ENCODE results near the gene RXRG. TPM values are rescaled to one million over a fixed set of nuclear protein-coding genes. Genes with fewer than 3 reads are reported as not detected.

Gene RXRG
- polyA plus RNA-seq, 1 of the 3 experiments (the other 2 are of a cell fraction), result not detected

DNA sequence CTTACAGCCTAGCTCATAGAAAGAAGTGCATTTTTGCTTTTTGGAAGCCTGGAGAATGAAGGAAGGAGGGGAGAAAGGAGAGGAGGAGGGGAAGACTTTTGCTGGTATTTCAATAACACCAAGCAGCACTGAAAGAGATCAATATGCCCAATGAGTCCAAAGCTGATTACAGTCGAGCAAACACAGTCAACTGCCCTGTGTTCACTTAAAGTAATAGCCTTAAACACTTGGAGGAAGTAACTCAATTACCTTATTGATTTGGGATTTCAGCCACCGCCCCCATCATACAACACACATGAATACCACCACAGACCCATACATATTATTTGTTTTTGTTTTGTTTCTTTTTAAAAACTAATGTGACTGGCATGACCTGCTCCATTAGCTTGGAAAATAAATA is 23.3 kb upstream of the RXRG start:
- 15% methylated on average over 2 of the region's 2 CpGs for WGBS (ENCODE audit: low lambda C conversion rate)

DNA sequence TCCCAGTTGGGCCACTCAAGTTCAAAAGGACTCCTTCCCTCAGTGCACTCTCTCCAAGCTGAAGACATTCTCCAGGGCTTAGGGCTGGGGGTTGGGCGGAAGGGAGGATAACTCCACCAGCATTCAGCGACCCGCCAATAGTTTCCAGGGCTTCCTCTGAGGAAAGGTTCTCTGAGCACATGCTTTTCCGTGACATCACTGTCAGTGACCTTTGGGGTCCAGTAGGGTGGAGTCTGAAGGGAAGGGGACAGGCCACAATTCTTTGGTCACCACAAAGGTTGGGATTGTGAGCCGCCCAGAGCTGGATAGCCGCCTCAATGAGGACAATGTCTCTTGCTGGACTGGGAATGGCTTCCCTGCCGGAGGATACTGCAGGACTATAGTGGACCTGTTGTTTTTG is 22.8 kb upstream of the RXRG start:
- no peaks in the 10 kb centered on the region for H3K9me3 ChIP-seq
- H3K27ac ChIP-seq (ENCODE audit: low read depth in 2 of 2, low read length in 1 of 2), result no peak overlapping the region
- no peak overlapping the region for H2AFZ ChIP-seq (ENCODE audit: low read depth)
- ChIA-PET POLR2A (no interaction called here), CTCF (interaction anchor here (0.5 to 0.7 kb wide), 2 partner anchors 13 to 481 kb away, joined by 3 read pairs; no protein-coding TSS in a partner anchor)
- H3K9me2 ChIP-seq, result no peaks in the 10 kb centered on the region
- H3K4me3 ChIP-seq (ENCODE audit: low read depth in 2 of 2, low read length in 1 of 2), result no peak overlapping the region
- no peaks in the 10 kb centered on the region for H3K36me3 ChIP-seq (replicated peaks in 1 of 2; ENCODE audit: control insufficient read depth in 1 of 2, insufficient read depth in 2 of 2, low read length in 1 of 2)
- H4K20me1 ChIP-seq (ENCODE audit: insufficient read depth), result no peaks in the 10 kb centered on the region
- no peak for DNase-seq
- no peak for TF ChIP-seq EZH2phosphoT487 (IDR thresholded peaks at IDR 0.05; ENCODE audit: borderline replicate concordance, low read depth)
- TF ChIP-seq RXRA (IDR thresholded peaks at IDR 0.05; ENCODE audit: borderline replicate concordance, low read depth), result no peak
- TF ChIP-seq JUND (IDR thresholded peaks at IDR 0.05), result no peak
- TF ChIP-seq POLR2AphosphoS5 (IDR thresholded peaks at IDR 0.05; ENCODE audit: low read depth, low read length), result no peak
- no peak for TF ChIP-seq ELF1 (IDR thresholded peaks at IDR 0.05)
- no peak for TF ChIP-seq PBX3 (IDR thresholded peaks at IDR 0.05)
- TF ChIP-seq USF2 (IDR thresholded peaks at IDR 0.05; ENCODE audit: borderline replicate concordance, low read depth, low read length), result no peak
- TF ChIP-seq FOSL2 (IDR thresholded peaks at IDR 0.05; ENCODE audit: borderline replicate concordance, low read depth), result no peak
- no peak for TF ChIP-seq CHD2 (IDR thresholded peaks at IDR 0.05; ENCODE audit: low read length, partially characterized antibody)
- no peak for TF ChIP-seq SIN3A (IDR thresholded peaks at IDR 0.05; ENCODE audit: borderline replicate concordance, low read depth, low read length)
- no peak for TF ChIP-seq RFX5 (IDR thresholded peaks at IDR 0.05; ENCODE audit: low read length)
- H3K4me2 ChIP-seq, result no peak overlapping the region
- no peaks in the 10 kb centered on the region for H3F3A ChIP-seq (replicated peaks; ENCODE audit: insufficient read depth)
- H3K9ac ChIP-seq, result no peak overlapping the region
- no peaks in the 10 kb centered on the region for H3K4me1 ChIP-seq (ENCODE audit: control insufficient read depth in 1 of 2, insufficient read depth in 2 of 2, low read depth in 1 of 2, low read length in 1 of 2)
- H3K27me3 ChIP-seq (ENCODE audit: insufficient read depth), result no peaks in the 10 kb centered on the region
- WGBS (ENCODE audit: low lambda C conversion rate), result 26% methylated on average over 7 of the region's 7 CpGs
- no peaks in the 10 kb centered on the region for H3K79me2 ChIP-seq (ENCODE audit: insufficient read depth)

More for the DNA sequence above, 23.3 kb upstream of the RXRG start:
- TF ChIP-seq FOSL2 (IDR thresholded peaks at IDR 0.05; ENCODE audit: borderline replicate concordance, low read depth) (no peak), RCOR1 (IDR thresholded peaks at IDR 0.05; ENCODE audit: low read length) (no peak), MAX (IDR thresholded peaks at IDR 0.05; ENCODE audit: low read depth) (no peak), GABPA (IDR thresholded peaks at IDR 0.05; ENCODE audit: low read depth) (no peak), USF1 (IDR thresholded peaks at IDR 0.05; ENCODE audit: borderline replicate concordance, low read depth) (no peak), GATA2 (CRISPR knock-in tag; IDR thresholded peaks at IDR 0.05) (no peak), RAD21 (IDR thresholded peaks at IDR 0.05; ENCODE audit: low read length) (no peak), SIN3A (IDR thresholded peaks at IDR 0.05; ENCODE audit: borderline replicate concordance, low read depth, low read length) (no peak), NRF1 (IDR thresholded peaks at IDR 0.05; ENCODE audit: low read depth, low read length) (no peak), CHD2 (IDR thresholded peaks at IDR 0.05; ENCODE audit: low read length, partially characterized antibody) (no peak), ELF1 (IDR thresholded peaks at IDR 0.05) (no peak), IRF3 (IDR thresholded peaks at IDR 0.05; ENCODE audit: low read depth, low read length) (no peak)
- no peaks in the 10 kb centered on the region for H3K36me3 ChIP-seq (replicated peaks in 1 of 2; ENCODE audit: control insufficient read depth in 1 of 2, insufficient read depth in 2 of 2, low read length in 1 of 2)
- H3K4me2 ChIP-seq, result no peak overlapping the region
- H3F3A ChIP-seq (replicated peaks; ENCODE audit: insufficient read depth), result no peaks in the 10 kb centered on the region
- no peak overlapping the region for H2AFZ ChIP-seq (ENCODE audit: low read depth)
- ChIA-PET CTCF (interaction anchor here (0.7 kb wide), 1 partner anchor 13 kb away, joined by 3 read pairs; no protein-coding TSS in a partner anchor), POLR2A (no interaction called here)
- no peaks in the 10 kb centered on the region for H4K20me1 ChIP-seq (ENCODE audit: insufficient read depth)
- no peaks in the 10 kb centered on the region for H3K79me2 ChIP-seq (ENCODE audit: insufficient read depth)
- no peak overlapping the region for H3K4me3 ChIP-seq (ENCODE audit: low read depth in 2 of 2, low read length in 1 of 2)
- no peaks in the 10 kb centered on the region for H3K4me1 ChIP-seq (ENCODE audit: control insufficient read depth in 1 of 2, insufficient read depth in 2 of 2, low read depth in 1 of 2, low read length in 1 of 2)
- H3K27ac ChIP-seq (ENCODE audit: low read depth in 2 of 2, low read length in 1 of 2), result no peak overlapping the region
- no peaks in the 10 kb centered on the region for H3K27me3 ChIP-seq (ENCODE audit: insufficient read depth)
- no peaks in the 10 kb centered on the region for H3K9me2 ChIP-seq
- DNase-seq, result no peak
- H3K9ac ChIP-seq, result no peak overlapping the region
- H3K9me3 ChIP-seq, result no peaks in the 10 kb centered on the region
